HEK293 (cell line): ENCODE data around the gene TPCN2.

Source experiments
- CTCF ChIA-PET: fragments of 350-600 bp; formaldehyde crosslinking; extraction: SDS; loops from one replicate; lab custom pipeline; 2021; ENCODE audit warnings: antibody characterized with exemption; lab: Yijun Ruan, JAX
- POLR2A ChIA-PET: fragments of 300-600 bp; formaldehyde crosslinking; extraction: SDS; loops from one replicate; lab custom pipeline; 2020; ENCODE audit warnings: antibody characterized with exemption, inconsistent platforms; lab: Yijun Ruan, JAX
- H3K27ac ChIP-seq: fragments of 200-500 bp; sonication (Bioruptor generic); 2 replicates; pipeline ENCODE4 v1.5.1; 2014; ENCODE audit warnings: low read depth, low read length, control low read depth, inconsistent platforms; ENCODE audit errors: extremely low read depth
- H3K36me3 ChIP-seq, 2 experiments: fragments of 200-500 bp in 1 of 2; sonication (Bioruptor generic) in 1 of 2; 1 replicate in 1 of 2; 2 replicates in 1 of 2; pipeline ENCODE4 v1.5.1; 2014 to 2017; ENCODE audit warnings: inconsistent platforms in 2 of 2, low read length in 2 of 2; ENCODE audit not compliant: control insufficient read depth in 2 of 2, insufficient read depth in 1 of 2
- H3K4me1 ChIP-seq: fragments of 200-500 bp; sonication (Bioruptor generic); 2 replicates; pipeline ENCODE4 v1.5.1; 2014; ENCODE audit warnings: mild to moderate bottlenecking, low read length, inconsistent platforms; ENCODE audit not compliant: control insufficient read depth, insufficient read depth
- H3K4me3 ChIP-seq: 2 replicates; pipeline ENCODE4 v1.5.1; 2011; ENCODE audit warnings: low read depth, mild to moderate bottlenecking, control low read depth, low read length, moderate library complexity
- H3K9me3 ChIP-seq: fragments of 200-500 bp; sonication (Bioruptor generic); 2 replicates; pipeline ENCODE4 v1.5.1; 2014; ENCODE audit warnings: low read depth, low read length, inconsistent platforms; ENCODE audit not compliant: control insufficient read depth, insufficient read depth
- GLI2 ChIP-seq: fragments of 450-650 bp; formaldehyde crosslinking; IDR thresholded peaks from 2 replicates; pipeline ENCODE4; 2017; ENCODE audit warnings: missing biosample characterization, missing genetic modification characterization, low read depth, borderline replicate concordance
- GLIS1 ChIP-seq: fragments of 450-650 bp; formaldehyde crosslinking; IDR thresholded peaks from 2 replicates; pipeline ENCODE4 v1.5.1; 2016; ENCODE audit warnings: missing biosample characterization, missing genetic modification characterization
- ZFHX2 ChIP-seq: fragments of 450-650 bp; formaldehyde crosslinking; conservative IDR thresholded peaks from 2 replicates; pipeline ENCODE4 v1.5.1; 2016; ENCODE audit warnings: missing biosample characterization, missing genetic modification characterization
- ZIC2 ChIP-seq: fragments of 450-650 bp; formaldehyde crosslinking; IDR thresholded peaks from 2 replicates; pipeline ENCODE4 v1.5.1; 2016; ENCODE audit warnings: missing biosample characterization, missing genetic modification characterization
- ZNF157 ChIP-seq: fragments of 450-650 bp; formaldehyde crosslinking; IDR thresholded peaks from 2 replicates; pipeline ENCODE4 v1.5.1; 2016; ENCODE audit warnings: missing biosample characterization, missing genetic modification characterization
- ZNF266 ChIP-seq: fragments of 450-650 bp; formaldehyde crosslinking; IDR thresholded peaks from 2 replicates; pipeline ENCODE4 v1.5.1; 2016; ENCODE audit warnings: missing biosample characterization, missing genetic modification characterization, low read depth
- ZNF510 ChIP-seq: fragments of 450-650 bp; formaldehyde crosslinking; IDR thresholded peaks from 2 replicates; pipeline ENCODE4 v1.5.1; 2018; ENCODE audit warnings: mild to moderate bottlenecking, missing genetic modification characterization, missing biosample characterization; ENCODE audit not compliant: insufficient replicate concordance
- ZNF600 ChIP-seq: fragments of 450-650 bp; formaldehyde crosslinking; IDR thresholded peaks from 2 replicates; pipeline ENCODE4 v1.5.1; 2016; ENCODE audit warnings: missing biosample characterization, missing genetic modification characterization
- ZNF76 ChIP-seq: fragments of 450-650 bp; formaldehyde crosslinking; IDR thresholded peaks from 2 replicates; pipeline ENCODE4; 2016; ENCODE audit warnings: low read depth, missing biosample characterization, missing genetic modification characterization, borderline replicate concordance
- TF ChIP-seq, protein P1 (sequence below): fragments of 450-650 bp; formaldehyde crosslinking; IDR thresholded peaks from 2 replicates; pipeline ENCODE4 v1.5.1; 2016; ENCODE audit warnings: missing biosample characterization, missing genetic modification characterization

Gene TPCN2

DNA sequence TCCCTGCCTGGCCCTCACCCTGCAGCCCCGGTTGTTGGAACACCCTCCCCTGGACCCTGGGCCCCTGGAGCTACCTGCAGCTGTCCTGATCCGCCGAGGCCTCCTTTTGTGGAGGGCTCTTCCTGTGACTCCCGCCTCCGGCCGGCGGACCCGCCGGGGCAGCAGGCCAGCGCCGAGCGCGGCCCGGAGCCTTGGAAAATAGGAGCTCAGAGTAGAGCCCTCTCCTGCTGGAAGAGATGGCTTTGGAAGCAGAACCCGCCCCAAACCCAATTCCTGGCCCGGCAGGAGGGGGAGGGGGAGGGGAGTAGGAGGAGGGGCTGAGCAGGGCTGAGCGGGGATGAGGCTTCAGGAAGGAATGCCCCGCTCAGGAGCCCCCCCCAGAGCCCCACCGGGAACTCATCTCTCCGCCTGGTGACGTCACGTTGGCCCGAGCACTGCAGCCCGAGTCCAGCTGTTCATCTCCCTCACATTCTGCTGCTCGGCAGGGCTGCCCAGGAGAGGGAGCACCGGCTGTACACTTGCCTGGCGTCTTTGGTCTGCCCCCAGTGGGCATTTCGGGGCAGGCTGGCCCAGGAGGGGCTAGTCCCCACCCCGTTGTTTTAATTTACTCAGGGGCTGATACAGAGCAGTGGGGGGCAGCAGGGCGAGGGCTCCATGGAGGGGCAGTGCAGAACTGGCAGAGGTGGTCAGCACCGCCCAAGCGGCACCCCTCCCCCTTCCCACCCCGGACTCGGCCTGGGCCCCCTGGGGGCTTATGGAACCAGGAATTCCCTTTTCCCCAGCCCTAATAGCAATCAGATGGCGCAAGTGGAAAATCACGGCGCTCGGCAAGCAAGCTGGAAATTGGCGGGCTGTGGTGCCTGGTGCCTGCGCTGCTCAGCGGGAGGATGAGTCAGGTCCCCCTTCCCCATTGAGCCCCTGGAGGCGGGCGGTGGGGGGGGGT, 35.5 kb upstream of the TPCN2 start, which contains the start of gene MRGPRF:
MRGPRF (minus strand) TSS at position 238 of the 943 bp plus-strand sequence. CDS start 3,345 bp downstream, outside the sequence.
- POLR2A ChIA-PET: no interaction called here
- H3K4me3 ChIP-seq: no peak within 1 kb of the TSS

DNA sequence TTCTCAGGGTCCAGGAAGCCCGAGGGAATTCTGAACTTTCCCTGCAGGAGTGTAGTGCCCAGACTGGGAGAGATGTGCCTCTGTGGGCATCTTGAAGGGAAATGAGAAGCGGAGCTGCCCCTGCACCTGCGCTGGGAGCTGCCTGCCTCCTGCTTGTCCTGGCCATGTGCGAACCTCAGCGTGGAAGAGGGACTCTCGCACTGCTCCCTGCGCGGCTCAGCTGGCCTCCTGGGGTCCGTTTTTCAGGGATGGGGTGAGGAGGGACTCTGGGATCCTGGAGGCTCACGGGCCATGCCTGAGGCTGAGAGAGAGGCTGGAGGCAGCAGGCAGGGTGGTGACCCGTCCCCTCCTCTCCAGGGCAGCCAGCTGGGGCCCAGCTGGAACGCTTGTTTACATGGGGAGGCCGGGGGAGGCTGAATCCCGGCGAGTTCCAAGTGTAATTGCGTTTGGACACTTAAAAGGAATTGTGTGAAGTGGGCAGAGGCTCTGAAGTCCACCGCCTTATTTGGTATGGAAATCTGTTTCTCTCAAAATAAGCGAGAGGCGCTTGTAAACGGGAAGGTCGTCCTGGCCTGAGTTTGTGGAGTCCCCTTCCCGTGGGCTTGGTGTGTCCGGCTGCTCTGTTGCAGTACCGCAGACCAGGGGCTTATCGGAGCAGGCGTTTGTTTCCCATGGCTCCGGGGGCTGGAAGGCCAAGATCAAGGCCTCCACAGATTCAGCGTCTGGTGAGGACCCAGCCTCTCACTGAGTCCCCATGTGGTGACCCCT, 34.5 kb upstream of the TPCN2 start:
- H3K4me1 ChIP-seq: no peaks in the 10 kb centered on the region
- no peaks in the 10 kb centered on the region for H3K36me3 ChIP-seq
- H3K4me3 ChIP-seq: no peak overlapping the region
- TF ChIP-seq ZNF266 (tag by site-specific recombination) (no peak), ZIC2 (tag by site-specific recombination) (peak; percentile 67)
- TF ChIP-seq, all 188 proteins: peak for 1
- no peaks in the 10 kb centered on the region for H3K9me3 ChIP-seq
- CTCF ChIA-PET: no interaction called here
- H3K27ac ChIP-seq: no peak overlapping the region
- POLR2A ChIA-PET: no interaction called here

More for the DNA sequence above, 35.5 kb upstream of the TPCN2 start, which contains the start of gene MRGPRF:
- CTCF ChIA-PET: no interaction called here
- H3K9me3 ChIP-seq: no peaks in the 10 kb centered on the region
- no peaks in the 10 kb centered on the region for H3K36me3 ChIP-seq
- no peak within 1 kb of the TSS for H3K27ac ChIP-seq
- TF ChIP-seq, protein P1, sequence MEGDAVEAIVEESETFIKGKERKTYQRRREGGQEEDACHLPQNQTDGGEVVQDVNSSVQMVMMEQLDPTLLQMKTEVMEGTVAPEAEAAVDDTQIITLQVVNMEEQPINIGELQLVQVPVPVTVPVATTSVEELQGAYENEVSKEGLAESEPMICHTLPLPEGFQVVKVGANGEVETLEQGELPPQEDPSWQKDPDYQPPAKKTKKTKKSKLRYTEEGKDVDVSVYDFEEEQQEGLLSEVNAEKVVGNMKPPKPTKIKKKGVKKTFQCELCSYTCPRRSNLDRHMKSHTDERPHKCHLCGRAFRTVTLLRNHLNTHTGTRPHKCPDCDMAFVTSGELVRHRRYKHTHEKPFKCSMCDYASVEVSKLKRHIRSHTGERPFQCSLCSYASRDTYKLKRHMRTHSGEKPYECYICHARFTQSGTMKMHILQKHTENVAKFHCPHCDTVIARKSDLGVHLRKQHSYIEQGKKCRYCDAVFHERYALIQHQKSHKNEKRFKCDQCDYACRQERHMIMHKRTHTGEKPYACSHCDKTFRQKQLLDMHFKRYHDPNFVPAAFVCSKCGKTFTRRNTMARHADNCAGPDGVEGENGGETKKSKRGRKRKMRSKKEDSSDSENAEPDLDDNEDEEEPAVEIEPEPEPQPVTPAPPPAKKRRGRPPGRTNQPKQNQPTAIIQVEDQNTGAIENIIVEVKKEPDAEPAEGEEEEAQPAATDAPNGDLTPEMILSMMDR: peak; percentile 52; the same call in 1 of the 2 replicates
- TF ChIP-seq GLI2: no peak
- no peak for TF ChIP-seq ZNF600 (tag by site-specific recombination)
- no peak for TF ChIP-seq ZNF510 (tag by site-specific recombination)
- no peak for TF ChIP-seq ZFHX2
- no peaks in the 10 kb centered on the region for H3K4me1 ChIP-seq

DNA sequence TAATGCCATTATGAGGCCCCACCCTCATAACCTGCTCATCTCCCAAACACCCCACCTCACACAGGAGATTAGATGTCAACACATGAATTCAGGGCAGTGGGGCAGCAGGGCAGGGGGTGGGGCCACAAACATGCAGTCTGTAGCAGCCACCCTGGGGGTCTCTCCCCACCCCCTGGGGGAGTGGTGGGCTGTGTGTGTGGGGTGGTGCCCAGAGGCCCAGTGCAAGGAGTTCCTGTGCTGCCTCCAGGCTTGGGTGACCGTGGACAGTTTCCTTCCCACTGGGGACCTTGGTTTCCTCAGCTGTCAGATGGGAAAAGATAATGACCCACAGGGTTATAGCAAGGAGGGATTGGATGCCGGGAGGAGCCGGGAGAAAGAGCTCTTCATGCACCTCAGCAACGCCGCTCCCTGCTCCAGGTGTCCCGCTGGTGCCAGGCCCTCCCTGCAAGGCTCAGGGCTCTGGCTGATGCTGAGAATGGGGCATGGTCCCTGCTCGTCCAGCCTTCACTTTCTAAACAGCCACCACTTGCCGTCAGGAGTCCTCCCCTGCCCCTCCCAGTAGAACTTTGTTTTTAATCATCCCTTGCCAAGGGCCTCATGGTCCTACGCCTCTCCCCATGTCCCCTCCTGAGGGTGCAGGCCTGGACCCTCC, 33.7 kb upstream of the TPCN2 start:
- H3K4me1 ChIP-seq: no peaks in the 10 kb centered on the region
- ChIA-PET POLR2A (no interaction called here), CTCF (no interaction called here)
- H3K9me3 ChIP-seq: no peaks in the 10 kb centered on the region
- H3K4me3 ChIP-seq: no peak overlapping the region
- TF ChIP-seq ZNF157 (no peak), GLIS1 (0 out of 2 replicates have a peak, but pooled peaks have one; percentile 8)
- H3K36me3 ChIP-seq: no peaks in the 10 kb centered on the region
- H3K27ac ChIP-seq: no peak overlapping the region

DNA sequence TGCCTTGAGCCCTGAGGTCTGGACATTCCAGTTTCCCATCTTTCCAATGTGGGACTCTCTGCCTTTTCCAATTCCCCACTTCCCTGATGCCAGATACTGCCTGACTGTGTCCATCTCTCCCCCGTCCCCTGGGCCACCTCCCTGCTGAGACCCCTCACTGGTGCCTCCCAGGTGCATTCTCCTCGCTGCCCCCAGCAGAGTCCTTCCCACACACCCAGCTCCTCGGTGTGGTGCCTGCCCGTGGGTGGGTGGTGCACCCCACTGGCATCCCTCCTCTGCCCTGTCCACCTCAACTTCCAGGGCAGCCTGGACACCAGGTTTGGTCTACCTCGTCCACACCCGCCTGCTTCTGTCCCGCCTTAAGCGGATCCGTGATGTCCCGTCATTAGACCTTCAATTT, 30.8 kb upstream of the TPCN2 start:
- POLR2A ChIA-PET: no interaction called here
- no peaks in the 10 kb centered on the region for H3K36me3 ChIP-seq
- H3K27ac ChIP-seq: no peak overlapping the region
- no peaks in the 10 kb centered on the region for H3K4me1 ChIP-seq
- H3K9me3 ChIP-seq: no peaks in the 10 kb centered on the region
- CTCF ChIA-PET: no interaction called here
- TF ChIP-seq ZNF76: no peak
- TF ChIP-seq ZIC2 (tag by site-specific recombination): peak; percentile 59
- peak; percentile 50 for TF ChIP-seq GLIS1
- no peak overlapping the region for H3K4me3 ChIP-seq
